Articular chondrocyte of knee joint (primary cell): Measurements from ENCODE around the gene LCN15. TPM values are rescaled to one million over a fixed set of nuclear protein-coding genes. Genes with fewer than 3 reads are reported as not detected.

Experiments used
- small RNA-seq: library from RNA; depleted of rRNA; stranded (forward); fragments of <200 nt; gene quantifications from one replicate; pipeline ENCODE3, GENCODE V24; 2012
- total RNA-seq: library from RNA; depleted of rRNA; stranded (reverse); fragments of >200 nt; gene quantifications from 2 replicates; pipeline ENCODE4 v1.2.3, GENCODE V29; 2012

The LCN15 gene, protein sequence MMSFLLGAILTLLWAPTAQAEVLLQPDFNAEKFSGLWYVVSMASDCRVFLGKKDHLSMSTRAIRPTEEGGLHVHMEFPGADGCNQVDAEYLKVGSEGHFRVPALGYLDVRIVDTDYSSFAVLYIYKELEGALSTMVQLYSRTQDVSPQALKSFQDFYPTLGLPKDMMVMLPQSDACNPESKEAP
- total RNA-seq: not detected in 2 replicates

DNA sequence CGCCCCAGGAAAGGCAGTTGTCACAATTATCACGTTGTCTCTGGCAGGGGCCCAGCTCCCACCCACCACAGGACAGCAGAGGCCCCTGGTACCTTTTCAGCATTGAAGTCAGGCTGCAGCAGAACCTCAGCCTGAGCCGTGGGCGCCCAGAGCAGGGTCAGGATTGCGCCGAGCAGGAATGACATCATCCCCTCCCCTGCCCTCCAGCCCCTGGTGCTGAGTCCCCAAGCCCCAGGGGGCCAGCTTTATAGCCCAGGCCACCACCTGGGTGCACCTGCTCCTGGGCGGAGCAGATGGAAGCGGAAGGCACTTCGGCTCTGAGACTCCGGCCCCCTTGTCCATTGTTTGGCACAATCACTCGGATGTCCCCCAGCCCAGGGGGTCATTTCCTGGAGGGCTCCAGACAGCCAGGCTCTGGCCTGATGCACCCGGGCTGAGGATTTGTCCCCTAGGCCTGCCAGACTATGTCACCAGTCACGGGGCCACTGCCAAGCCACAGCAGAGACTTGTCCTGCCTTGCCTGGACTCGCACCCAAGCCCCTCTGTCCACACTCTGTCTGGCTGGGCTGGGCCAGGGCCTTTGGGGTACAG is at the start of gene LCN15:
Gene LCN15 (minus strand): TSS at position 218 of the 591 bp plus-strand sequence. CDS start 30 bp downstream, at position 188.

DNA sequence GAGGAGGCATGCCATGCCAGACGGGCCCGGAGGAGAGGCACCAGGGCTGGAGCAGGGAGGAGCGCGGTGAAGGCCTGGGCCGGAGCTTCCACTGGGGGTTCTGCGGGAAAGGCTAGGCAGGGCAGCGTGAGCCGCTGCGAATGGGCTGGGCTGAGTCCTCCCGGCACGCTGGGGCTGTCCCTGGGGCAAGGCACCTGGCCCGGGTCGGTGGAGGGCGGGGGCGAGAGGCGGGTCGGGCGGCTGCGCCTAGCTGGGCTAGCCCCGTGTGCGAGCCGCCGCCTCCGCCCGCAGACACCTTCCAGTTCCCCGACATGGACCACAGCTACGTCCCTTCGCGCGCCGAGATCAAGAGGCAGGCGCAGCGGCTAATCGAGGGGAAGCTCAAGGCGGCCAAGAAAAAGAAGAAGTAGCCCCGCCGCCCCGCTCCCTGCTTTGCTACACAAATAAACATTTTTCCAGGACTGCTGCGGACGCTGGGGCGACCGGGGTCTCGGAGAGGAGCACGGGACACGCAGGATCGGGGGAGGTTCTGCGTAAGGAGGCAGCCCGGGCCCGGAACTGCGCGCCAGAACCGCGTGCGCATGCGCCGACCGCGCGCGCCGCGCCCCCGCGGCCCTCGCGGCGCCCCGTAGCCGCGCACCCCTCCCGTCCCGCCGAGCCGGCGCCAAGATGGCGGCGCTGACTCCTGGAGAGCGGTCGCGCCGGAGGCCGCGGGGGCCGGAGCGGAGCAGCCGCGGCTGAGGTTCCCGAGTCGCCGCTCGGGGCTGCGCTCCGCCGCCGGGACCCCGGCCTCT is 43.2 kb upstream of the LCN15 start, which contains the start of gene RABL6:
Gene RABL6 (plus strand): TSS at position 668 of the 794 bp plus-strand sequence. CDS start 249 bp downstream, outside the sequence.

DNA sequence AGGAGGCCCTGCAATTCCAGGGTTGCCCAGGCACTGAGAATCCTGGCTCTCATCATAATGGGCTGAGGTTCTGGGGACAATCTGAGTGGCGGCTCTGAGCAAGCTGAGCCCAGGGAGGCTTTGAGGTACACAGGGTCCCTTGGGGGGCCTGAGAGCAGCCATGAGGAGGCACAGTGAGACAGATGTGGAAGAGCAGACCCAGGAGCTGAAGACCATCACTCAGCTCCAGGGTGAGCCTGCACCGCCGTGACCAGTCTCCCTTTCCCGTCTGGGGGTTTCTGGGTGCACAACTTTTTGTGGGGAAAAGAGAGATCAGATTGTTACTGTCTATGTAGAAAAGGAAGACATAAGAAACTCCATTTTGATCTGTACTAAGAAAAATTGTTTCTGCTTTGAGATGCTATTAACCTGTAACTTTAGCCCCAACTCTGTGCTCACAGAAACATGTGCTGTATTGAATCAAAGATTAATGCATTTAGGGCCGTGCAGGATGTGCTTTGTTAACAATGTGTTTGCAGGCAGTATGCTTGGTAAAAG is 32.0 kb upstream of the LCN15 start, which contains the start of gene CCDC183:
Gene CCDC183 (plus strand): TSS at position 101 of the 537 bp plus-strand sequence. CDS start 60 bp downstream, at position 161.

DNA sequence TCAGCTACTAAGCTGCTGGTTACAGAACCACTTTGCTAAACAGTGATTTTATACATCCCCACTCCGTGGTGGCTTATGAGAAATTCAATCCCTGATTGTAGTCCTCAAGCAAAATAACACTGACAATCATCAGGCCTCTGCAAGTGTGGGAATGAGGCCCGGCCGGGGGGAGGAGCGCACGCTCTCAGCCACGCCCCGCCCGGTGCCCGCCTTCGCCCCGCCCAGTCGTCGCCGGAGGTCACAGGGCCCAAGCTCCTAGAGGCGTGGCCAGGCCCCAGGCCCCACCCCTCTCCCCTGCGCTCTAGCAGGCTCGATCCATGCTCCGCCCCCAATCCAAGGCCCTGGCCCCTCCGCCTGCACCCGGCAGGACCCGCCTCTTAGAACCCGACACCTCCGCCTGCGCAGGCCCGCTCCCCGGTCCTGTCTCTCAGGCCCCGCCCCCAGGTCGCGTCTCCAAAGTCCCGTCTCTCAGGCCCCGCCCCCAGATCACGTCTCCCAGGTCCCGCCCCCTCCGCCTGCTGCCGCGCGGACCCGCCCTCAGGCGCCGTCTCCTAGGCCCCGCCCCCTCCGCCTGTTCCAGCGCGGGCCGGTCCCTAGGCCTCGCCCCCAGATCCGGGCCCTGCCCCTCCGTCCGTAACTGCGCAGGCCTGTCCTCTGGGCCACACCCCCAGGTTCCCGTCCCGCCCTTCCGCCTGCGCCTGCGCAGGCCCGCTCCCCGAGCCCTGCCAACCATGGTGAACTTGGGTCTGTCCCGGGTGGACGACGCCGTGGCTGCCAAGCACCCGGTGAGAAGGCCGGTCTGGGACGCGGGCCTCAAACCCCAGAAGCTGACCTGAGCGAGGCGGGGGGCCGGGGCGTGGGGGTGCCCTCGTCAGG is 26.6 kb upstream of the LCN15 start, which contains the start of gene TMEM141:
Gene TMEM141 (plus strand): TSS at position 705 of the 876 bp plus-strand sequence. CDS start 27 bp downstream, at position 732.

DNA sequence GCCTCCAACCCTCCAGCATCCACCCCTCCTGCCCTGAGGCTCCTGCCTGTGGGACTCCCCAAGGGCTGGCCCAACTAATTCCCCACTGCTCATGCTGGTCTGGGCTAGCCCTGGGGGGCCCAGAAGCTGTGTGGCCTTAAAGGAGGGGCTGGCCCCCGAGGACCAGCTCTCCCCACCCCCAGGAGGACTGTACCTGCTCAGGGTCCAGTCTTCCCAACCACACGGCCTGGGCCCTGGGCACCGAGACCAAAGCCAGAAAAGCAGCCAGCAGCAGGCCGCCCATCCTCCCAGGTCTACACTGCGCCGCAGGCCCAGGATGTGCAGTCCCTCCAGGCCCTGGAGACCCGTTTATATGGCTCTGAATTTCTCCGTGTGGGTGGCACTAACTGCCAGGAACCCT is 16.1 kb downstream of the LCN15 start, which contains the start of gene LCN6:
Gene LCN6 (minus strand): TSS at position 325 of the 400 bp plus-strand sequence. CDS start 42 bp downstream, at position 283.

DNA sequence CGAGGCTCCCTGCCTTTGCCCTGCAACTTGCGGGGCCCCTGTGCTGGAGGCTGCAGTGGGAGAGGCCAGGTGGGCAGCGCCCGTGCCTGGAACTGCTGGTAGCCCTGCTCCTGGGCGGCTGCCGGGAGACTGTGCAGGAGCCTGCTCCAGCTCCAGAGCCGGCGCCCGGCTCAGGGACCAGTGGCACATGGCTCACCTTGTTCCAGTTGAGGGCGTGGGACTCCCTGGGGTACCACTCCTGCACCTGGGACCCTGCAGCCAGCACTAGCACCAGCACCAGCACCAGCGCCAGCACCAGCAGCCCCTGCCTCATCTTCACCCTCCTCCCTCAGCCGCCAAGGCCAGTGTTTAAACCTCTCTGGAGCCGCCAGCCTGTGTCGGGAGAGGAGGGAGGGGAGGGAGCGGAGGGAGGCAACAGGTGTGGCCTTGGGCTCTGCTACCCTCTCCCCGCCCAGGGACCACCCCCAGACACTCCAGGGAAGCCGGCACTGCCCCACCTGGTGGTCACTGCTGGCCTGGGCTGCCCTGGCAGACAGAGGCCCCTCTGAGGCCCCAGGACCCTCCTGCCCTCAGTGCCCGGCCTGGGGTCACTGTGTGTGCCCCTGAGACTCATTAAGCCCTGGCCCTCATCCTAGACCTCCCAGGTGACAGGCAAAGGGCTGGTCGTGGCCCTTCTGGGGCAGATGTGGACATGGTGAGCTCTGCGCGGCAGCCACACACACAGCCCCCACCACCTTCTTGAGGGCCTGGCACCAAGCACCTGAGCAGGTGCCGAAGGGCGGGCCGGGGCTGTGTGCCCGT is 21.5 kb downstream of the LCN15 start, which contains the start of gene LCN10:
Gene LCN10 (minus strand): TSS at position 350 of the 801 bp plus-strand sequence. CDS start 37 bp downstream, at position 313.

DNA sequence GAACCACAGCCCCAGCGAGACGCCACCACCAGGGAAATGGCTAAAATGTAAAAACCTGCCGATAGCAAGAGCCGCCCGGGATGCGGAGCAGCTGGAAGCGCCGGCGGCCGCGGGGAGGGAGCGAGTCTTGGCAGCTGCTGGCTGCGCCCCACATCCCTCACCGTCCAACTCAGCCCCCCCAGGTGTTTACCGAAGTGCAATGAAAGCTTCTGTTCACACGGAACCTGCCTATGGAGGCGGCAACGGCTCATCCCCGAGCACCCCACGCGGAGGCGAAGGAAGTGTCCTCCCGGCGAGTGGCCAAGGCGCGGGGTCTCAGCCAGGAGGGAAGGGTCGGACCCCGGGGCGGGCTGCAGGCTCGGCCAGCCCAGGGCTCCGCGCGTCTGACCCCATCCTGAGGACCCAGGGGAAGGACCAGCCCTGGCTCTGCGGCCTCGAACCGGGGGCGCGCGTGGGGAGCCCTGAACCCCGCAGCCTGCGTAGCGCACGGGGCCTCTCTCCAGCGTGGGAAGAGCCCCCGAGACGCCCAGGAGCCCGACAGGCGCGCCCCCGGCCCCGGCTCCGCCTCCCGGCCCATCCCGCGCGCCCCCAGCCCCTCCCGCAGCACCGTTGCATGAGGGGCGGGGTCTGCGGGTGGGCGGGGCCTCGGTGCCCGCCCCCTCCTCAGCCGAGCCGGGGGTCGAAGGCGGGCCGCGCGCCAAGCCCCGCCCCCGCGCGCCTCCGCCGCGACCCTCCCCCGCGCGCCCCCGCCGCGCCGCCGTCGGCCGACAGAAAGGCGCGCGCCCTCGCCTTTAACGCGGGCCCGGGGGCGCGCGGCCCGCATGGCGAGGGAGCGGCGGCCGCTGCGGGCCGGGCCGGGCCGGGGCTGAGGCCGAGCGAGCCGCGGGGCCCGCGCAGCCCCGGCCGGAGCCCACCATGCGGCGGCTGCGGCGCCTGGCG is 52.3 kb downstream of the LCN15 start, which contains the start of gene DIPK1B:
Gene DIPK1B (plus strand): TSS at position 822 of the 939 bp plus-strand sequence. CDS start 94 bp downstream, at position 916.

Small RNA genes lying within 50 kb of the gene (small RNA-seq; reads per million reads assigned to genes)
- not detected for gene AL355987.2
- not detected for gene ATP6V1G1P3
- gene MIR6722: not detected

Other genes with a start within 250 kb of the LCN15 start
- 11.3 and 11.6 TPM in 2 replicates for gene NOTCH1, start 218.5 kb downstream of the LCN15 start, total RNA-seq
- 7.1 and 9.2 TPM in 2 replicates for gene EGFL7, start 101.6 kb downstream of the LCN15 start, total RNA-seq
- 28.5 and 34.9 TPM in 2 replicates for gene AGPAT2, start 77.1 kb downstream of the LCN15 start, total RNA-seq
- gene DIPK1B, start 51.9 kb downstream of the LCN15 start, total RNA-seq: 0.13 and 0.65 TPM in 2 replicates
- gene LCN10, start 21.6 kb downstream of the LCN15 start, total RNA-seq: not detected in 2 replicates
- not detected in 2 replicates for gene LCN6, start 16.0 kb downstream of the LCN15 start, total RNA-seq
- gene LCN8, start 6.3 kb downstream of the LCN15 start, total RNA-seq: not detected in 2 replicates
- 37.4 and 42.7 TPM in 2 replicates for gene TMEM141, start 26.8 kb upstream of the LCN15 start, total RNA-seq
- 0.26 and 0.32 TPM in 2 replicates for gene CCDC183, start 31.8 kb upstream of the LCN15 start, total RNA-seq
- 41.4 and 60.4 TPM in 2 replicates for gene RABL6, start 43.4 kb upstream of the LCN15 start, total RNA-seq
- 0.65 TPM in 2 replicates for gene AJM1, start 78.0 kb upstream of the LCN15 start, total RNA-seq
- gene PHPT1, start 84.9 kb upstream of the LCN15 start, total RNA-seq: 49.9 and 50.8 TPM in 2 replicates
- gene MAMDC4, start 87.8 kb upstream of the LCN15 start, total RNA-seq: 0.39 and 0.76 TPM in 2 replicates
- 237 and 265 TPM in 2 replicates for gene EDF1, start 101.8 kb upstream of the LCN15 start, total RNA-seq
- gene TRAF2, start 122.0 kb upstream of the LCN15 start, total RNA-seq: 6.3 and 9.2 TPM in 2 replicates
- gene FBXW5, start 180.2 kb upstream of the LCN15 start, total RNA-seq: 109 and 113 TPM in 2 replicates
- gene C8G, start 180.7 kb upstream of the LCN15 start, total RNA-seq: 0.39 and 0.54 TPM in 2 replicates
- not detected in 2 replicates for gene LCN12, start 187.8 kb upstream of the LCN15 start, total RNA-seq
- 0.65 and 5.1 TPM in 2 replicates for gene PTGDS, start 213.0 kb upstream of the LCN15 start, total RNA-seq
- 0.11 and 0.65 TPM in 2 replicates for gene LCNL1, start 218.5 kb upstream of the LCN15 start, total RNA-seq
- gene PAXX, start 227.9 kb upstream of the LCN15 start, total RNA-seq: 12.1 and 12.8 TPM in 2 replicates
- gene CLIC3, start 232.1 kb upstream of the LCN15 start, total RNA-seq: 16.0 and 16.6 TPM in 2 replicates